Activated naive CD4-positive, alpha-beta T cell (primary cell): ENCODE results near the gene PRKCE.

ENCODE experiments used
- DNase-seq, 4 experiments: peaks; one replicate each; lab custom pipeline; 2025; lab: John Stamatoyannopoulos, UW

Gene PRKCE

DNA sequence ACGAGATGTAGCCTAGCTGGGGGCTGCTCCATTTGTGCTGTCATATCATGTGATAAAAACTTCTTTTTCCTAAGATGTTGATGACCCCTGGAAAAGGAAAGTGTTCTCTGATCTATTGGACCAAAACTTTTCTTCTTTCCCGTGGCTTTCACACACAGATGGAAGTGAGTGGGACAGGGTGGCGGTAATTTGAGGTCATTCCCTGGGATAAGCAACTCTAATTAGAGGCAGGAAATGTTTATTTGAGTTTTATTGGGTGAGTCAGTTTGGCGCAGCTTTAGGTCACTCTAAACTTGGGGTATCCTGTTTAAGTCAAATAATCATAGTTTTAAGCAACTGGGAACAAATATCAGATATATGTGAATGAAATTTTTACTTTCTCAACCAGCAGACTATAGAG is 424.8 kb downstream of the PRKCE start:
- DNase-seq: no peak

DNA sequence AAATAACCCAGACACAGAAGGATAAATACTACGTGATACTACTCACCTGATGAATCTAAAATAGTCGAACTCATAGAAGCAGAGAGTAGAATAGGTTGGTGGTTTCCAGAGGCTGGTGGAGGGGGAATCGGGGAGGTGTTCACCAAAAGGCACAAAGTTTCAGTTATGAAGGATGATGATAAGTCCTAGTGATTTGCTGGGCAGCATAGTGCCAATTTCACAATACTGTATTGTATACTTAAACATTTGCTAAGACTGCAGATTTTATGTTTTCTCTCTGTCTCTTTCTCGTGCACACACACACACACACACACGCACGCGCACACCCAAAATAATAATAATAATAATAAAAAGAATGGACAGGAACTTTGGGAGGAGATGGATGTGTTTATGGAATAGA is 425.4 kb downstream of the PRKCE start:
- no peak for DNase-seq

DNA sequence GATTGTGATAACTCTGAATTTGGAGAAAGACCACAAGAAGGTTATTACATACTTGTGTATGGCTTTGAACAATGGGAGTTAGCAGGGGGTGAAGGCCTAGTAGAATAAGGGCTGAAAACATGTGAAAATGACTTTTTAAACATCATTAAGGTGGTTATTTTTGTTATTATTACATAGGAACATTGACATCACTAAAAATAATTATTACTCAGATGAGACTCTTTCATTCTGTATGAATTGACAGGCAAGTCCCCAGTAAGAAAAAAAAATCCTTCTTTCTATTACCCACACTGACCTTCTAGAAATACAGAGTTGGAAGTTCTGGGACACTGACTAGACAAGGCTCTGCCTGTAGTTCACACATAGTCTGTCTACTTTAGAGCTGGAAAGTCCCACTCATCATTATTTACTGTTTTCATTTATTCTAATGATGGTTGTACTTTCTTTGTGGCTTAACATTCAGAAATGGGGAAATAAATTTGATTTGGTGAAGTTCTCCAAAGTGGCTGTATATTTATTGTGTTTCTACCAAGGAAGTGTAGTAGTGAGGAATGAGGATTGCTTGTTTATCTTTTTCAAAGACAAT is 426.1 kb downstream of the PRKCE start:
- DNase-seq: no peak

DNA sequence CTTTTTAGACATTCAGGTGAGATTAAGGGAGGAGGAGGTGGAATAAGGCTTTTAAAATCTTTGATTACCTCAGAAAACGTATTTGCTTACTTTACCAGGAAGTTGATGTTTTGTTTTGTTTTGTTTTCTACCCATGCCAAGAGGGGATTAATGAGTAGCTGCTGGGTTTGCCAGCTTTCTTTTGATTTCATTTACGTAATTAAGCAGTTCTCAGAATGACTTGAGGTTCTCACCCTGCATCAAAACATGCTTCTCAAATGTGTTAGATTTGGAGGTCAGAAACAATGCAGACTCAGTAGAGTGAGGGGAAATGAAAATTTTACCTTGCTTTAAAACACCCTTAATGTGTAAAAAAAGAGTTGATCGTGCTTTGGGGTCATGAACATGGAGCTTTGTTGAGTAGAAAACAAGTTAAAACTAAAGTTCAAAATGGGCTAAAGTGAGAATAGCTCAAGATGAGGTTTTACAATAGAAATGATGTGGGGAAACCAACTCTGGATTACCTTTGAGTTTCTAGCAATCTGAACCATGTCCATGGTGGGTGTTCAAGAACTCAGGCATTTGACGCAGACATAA is 428.6 kb downstream of the PRKCE start:
- no peak for DNase-seq

DNA sequence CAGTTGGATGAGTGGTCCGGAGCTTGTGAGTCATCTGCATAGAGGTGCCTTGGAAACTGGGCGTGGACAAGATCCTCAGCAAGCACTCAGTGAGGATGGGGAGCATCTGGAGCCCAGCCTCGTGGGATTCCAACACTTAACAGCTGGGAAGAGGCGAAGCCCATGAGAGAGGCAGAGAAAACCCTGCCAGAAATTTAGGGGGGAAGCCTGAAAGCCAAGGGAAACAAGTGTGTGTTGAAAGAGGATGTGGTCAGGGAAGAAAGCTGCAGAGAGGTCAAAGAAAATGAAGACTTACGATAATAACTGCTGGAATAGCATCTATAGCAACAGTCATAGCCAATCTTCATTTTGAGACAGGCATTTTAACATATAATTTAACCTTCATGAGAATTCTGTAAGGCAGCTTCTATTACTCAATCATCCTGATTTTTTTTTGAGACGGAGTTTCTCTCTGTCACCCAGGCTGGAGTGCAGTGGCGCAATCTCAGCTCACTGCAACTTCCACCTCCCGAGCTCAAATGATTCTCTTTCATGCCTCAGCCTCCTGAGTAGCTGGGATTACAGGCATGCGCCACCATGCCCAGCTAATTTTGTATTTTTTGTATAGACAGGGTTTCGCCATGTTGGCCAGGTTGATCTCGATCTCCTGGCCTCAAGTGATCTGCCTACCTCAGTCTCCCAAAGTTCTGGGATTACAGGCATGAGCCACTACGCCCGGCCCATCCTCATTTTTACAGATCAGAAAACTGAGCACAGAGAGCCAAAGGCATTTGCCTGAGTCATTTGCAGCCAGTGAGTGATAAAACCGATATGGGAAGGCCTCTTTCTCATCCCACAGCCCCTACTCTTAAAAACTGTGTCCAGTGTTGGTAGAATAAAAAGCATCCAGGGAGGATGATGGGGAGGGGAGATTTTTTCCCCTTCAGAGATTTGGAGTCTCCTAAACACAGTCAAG is 431.3 kb downstream of the PRKCE start:
- DNase-seq: no peak

DNA sequence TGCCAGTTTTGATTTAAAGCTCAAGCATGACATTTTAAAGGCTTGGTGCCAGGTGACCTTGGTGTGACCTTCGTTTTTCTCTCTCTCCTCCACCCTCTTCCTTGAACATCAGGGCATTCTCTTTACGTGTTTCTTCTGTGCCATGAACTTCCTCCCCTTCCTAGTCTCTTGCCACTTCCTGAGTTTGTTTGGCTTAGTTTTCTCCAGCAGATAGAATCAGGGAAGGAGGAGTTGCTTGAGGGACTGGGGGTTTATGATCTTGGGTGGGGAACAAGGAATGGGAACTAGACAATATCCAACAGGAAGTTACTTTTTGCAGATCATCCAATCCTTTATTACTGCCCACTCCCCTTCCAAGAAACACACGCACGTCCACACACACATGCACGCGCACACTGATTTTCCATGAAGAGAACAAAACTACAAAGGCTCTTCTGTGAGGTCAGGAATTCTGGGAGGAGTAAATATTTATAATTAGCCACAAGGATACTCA is 435.1 kb downstream of the PRKCE start:
- no peak for DNase-seq

DNA sequence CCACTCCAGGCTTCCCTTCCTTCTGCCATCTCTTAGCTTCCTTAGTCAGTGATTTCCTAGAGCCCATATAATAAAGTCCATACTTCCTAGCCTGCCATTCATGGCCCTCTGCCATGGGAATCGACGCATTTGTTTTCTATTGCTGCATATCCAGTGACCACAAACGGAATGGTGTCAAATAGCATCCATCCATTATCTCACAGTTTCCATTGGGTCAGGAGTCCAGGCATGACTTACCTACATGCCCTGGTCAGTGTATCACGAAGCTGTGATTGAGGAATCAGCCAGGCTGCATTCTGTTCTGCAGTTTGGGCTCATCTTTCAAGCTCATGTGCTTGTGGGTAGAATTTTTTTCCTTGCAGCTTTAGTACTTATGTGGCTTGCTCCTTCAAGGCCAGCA is 436.0 kb downstream of the PRKCE start:
- no peak for DNase-seq

DNA sequence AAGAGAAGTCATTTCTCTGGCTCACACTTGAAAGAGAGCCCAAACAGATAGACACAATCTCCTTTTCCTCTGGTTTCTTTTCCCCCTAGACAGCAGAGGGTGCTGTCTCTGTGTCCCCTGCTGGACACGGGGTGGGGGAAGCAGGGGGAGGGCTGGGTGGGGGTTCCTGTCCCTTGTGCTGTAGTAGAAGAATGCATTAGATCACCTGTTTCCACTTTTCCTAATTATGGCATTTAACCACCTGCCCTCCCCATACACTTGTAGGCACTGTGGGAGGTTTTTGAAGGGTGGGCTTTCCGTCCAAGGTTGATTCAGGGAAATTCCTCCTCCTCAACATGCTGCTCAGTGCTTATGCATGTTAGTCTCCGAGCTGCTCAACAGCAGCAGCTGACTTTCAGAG is 439.5 kb downstream of the PRKCE start:
- no peak for DNase-seq

DNA sequence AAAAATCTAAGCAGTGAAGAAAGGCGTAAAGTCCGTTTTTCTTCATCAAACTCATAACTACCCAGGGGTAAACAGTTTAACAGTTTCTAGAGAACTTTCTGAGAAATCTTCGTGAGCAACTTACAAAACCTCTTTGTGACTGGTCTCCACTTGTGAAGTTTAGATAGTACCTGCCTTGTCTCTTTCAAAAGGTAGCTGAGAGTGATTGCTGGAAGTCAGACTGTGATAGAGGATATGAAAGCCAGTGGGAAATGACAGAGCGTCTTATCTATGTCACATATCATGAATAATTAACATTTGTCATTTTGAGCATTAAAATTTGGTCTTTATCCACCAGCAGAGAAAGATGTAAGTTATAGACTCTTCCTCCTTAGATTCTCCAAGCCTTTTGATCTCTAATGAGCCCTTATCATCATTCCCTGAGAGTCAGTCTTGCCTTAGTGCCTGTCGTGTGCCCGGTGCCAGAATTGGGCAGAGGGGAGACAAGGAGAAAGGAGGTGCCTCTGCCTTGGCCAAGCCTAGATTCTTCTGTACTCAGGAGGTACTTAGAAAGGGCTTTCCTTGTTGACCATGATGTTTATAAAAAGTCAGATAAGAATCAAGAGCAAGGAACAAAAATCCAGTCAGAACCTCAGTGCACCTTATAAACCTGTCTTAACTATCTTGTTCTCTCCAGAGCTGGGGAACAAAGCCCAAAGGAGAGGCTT is 440.6 kb downstream of the PRKCE start:
- DNase-seq: no peak

DNA sequence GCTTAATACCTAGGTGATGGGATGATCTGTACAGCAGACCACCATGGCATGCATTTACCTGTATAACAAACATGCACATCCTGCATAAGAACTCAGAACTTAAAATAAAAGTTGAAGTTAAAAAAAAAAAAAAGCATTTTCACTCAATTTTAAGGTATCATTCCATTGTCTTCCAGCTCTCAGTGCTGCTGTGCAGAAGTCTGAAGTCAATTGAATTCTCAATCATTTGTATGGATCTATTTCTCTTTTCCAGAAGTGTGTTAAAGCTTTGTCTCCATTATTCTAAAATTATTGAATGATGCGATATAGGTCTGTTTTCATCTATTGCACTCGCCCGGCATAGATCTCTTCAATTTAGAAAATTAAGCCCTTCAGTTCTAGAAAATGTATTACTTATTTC is 443.2 kb downstream of the PRKCE start:
- no peak for DNase-seq

DNA sequence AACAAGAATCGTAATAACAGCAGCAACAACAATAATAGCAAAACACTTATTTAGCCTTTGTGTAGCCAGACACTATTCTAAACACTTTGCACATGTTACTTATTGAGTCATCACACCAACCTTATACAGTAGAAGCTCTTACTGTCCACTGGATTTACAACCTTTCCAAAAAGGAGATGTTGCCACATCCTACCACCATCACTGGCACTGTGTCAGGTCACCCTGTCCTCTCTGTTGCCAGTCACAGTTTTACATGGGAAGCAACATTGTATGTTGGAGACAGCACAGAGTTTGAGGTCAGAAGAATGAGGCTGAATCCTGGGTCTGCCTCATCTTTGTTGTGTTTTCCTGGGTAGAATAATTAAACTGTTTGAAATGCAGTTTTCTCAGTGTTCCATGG is 444.4 kb downstream of the PRKCE start:
- no peak for DNase-seq

DNA sequence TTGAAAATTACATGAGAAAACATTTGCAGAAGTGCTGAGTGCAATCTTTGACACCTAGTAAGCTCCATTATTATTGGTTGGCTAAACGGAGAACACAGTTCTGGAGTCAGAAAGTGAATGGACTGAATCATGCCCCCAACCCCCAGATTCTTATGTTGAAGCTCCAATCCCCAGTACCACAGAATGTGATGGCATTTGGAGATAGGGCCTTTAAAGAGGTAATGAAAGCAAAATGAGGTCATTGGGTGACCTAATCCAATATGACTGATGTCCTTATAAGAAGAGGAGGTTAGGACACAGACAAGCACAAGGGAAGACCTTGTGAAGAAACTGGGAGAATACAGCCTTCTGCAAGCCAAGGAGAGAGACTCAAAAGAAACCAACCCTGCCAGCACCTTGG is 444.8 kb downstream of the PRKCE start:
- DNase-seq: no peak

DNA sequence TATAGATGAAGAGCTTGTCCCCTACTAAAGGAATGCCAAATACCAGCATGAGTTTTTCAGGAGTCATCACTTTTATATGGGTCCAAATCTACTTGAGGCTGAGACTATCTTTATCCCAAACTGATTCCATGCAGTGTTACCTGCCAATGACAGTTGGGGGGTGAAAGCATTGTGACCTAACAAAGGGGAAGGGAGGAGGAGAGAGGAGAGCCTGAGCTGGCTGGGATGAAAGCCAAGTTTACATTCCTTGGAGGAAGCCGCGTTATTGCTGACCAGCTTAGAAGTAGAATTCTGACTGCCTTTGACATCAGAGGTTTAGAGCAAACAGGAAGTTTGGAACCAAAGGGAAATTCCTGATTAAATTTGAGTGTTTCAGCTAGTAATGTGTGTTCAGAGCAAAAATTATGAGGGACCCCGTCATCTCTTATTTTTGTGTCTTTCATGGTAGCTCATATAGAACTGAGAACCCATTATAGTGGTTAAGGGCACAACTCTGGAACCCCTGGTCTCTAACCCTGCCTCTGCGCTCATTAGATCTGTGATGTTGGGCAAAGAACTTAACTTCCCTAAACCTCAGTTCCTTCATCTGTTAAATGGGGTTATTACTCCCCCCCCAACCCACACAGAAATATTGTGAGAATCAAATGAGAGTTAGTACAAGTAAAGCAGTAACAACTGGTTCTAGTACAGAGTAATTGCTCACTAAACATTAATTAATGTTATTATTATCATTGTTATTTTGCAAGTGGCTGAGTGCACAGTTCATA is 446.4 kb downstream of the PRKCE start:
- DNase-seq: no peak

DNA sequence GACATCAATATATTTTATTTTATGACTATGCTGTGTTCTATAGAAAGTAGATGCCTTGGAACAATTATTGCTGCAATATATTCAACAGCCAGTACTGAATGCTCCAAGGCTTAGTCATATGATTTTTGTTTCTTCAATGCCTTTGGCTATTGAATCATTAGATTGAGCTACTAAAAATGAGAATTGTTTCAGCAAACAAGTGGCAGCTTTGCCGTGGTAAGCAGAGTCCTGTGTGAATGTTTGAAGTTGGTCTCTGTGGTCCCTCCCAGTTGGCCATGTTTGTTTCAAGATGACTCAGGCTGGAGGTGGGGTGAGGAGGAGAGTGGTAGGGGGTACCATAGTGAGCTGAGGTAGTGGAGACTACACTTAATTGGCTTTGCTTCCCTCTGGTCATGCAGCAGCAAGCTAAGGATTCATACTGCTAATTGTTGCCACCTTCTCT is 447.2 kb downstream of the PRKCE start:
- no peak for DNase-seq

DNA sequence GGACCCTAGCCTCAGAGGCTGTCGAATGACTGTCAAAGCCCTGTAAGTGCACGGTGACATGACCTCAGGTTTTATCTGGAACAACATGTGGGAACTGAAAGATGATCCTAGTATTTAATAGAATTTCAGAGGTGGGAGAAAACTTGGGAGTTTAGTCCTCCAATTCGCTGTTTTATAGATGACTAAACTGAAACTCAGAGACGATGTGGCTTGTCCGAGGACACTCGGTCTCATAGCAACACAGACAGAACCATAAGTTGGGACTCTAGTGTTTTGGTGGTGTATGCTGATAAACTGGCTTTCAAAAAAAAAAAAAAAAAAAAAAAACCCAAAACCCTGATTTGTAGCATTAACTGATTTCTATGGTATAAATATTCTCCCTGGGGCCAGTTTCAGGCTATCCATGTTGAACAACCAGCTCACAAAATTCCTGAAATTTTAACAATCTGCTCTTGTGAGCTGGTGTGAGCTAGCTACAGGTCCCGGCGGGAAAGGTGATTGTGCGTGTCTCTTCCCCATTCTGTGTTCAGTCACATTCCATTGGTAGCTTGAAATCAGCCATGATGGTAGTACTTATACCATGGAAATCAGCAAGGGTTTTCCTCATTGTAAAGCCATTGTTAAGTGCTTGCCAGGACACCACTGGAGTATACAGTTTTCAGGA is 450.2 kb downstream of the PRKCE start:
- no peak for DNase-seq

DNA sequence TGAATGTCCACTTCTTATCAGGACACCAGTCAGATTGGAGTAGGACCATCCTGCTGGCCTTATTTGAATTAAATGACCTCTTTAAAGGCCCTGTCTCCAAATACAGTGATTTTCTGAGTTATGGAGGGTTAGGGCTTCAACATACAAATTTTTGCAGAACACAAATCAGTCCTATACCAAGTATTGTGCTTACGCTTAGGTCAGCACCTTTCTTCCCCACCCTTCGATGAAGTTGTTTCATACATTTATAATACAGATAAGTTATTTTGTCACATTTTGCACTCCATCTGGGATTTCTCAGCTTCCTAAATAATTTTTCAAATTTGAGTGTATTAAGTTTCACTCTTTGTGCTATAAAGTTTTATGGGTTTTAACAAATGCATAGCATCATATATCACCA is 455.2 kb downstream of the PRKCE start:
- no peak for DNase-seq

DNA sequence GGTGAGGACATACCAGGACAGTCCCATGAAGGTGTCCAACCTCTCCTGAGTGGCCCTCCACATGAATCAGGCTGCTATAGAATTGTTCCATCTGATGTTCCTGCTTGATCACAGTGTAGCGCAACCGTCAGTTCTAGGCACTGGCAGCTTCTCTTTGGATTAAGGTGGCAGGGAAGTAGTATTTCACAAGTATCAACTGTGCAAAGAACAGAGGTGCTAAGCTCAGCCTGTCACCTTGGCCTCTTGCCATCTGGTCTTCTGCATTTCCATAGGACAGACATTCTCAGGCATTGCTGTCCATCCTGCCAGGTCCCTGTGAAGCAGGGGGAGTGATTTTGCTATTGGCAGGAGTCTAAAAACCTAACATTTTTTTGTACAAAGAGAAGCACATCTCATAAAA is 463.5 kb downstream of the PRKCE start:
- no peak for DNase-seq

DNA sequence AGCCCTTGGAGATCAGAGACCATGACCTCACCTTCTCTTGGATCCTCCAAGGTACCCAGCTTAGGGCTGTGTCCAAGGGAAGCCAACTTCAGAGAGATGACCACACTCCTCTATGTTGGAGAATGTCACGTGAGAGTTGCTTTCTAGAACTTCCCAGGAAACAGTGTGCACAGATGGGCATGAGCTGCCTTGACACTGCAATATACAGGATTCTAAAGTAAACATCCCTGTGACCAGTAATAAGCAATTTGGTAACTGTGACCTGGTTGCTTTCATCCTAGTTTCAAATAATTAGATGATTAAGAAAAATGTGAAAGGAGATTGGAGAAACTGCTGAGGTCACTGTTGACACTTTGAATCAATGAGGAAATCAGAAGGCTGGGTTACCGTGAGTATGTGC is 464.7 kb downstream of the PRKCE start:
- DNase-seq: no peak

DNA sequence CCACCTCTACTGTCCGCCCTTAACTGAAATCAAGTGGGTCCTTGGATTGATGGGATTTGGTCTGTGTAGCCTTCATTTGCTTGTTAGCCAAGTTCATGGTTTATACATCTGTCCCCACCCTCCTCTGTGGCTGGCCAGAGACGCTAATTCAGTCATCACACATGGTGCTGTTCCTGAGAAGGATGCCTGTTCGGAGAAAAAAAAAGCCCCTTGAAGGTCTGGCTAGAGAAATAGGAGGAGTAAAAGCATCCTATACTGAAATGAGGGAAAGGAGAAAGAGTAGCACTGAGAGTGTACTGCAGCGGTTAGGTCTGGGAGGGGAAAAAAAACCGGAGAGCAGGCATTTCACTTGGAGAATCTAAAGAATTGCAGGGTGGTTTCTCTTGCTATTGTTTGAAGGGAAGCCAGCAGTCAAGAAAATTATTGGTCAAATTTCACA is 465.1 kb downstream of the PRKCE start:
- DNase-seq: no peak

DNA sequence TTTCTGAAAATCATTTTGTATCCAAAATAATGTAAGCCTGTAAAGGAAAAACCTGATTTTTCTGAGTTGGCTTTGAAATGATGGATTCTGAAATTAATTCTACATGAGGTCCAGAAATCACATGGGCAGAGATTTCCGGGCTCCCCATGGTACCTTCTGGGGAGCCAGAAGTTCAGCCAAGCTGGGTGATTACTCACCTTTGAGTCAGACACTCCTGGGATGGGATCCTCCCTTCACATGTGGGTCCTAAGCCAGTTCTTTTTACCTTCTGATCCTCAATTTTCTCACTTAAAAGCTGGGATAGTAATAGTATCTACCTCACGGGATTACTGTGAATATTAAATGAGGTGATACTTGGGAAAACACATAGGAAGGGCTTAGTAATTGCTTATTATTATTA is 465.9 kb downstream of the PRKCE start:
- DNase-seq: no peak

DNA sequence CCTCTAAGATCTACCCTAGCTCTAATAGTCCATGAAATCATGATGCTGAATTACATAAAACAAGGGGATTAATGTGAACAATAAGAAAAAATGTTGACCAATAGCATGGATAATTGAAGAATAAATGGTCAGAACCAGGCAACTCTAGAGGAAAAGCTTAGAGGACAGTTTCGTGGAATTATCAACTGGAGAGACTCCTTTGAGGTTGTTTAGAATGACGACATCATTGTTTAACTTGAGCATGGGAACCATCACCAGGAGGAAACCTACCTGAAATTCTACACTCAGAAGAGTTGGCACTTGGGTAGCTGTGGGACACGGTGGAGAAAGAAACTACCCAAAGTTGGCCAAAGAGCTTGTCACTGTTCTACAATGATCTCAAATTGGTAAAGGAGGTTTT is 466.5 kb downstream of the PRKCE start:
- no peak for DNase-seq
